DND-41 (cell line): ENCODE data around the gene TRPT1.

Experiments used
- CTCF ChIP-seq: IDR thresholded peaks from 2 replicates; pipeline ENCODE4 v1.5.1; 2012; ENCODE audit warnings: borderline replicate concordance, low read length, moderate library complexity, mild to moderate bottlenecking; ENCODE audit not compliant: poor library complexity, severe bottlenecking; ENCODE audit errors: extremely low read depth
- EZH2 ChIP-seq: IDR thresholded peaks from 3 replicates; pipeline ENCODE4 v1.6.1; 2012; ENCODE audit warnings: borderline replicate concordance, low read depth, mild to moderate bottlenecking, moderate library complexity, low read length, inconsistent platforms; ENCODE audit not compliant: severe bottlenecking

DNA sequence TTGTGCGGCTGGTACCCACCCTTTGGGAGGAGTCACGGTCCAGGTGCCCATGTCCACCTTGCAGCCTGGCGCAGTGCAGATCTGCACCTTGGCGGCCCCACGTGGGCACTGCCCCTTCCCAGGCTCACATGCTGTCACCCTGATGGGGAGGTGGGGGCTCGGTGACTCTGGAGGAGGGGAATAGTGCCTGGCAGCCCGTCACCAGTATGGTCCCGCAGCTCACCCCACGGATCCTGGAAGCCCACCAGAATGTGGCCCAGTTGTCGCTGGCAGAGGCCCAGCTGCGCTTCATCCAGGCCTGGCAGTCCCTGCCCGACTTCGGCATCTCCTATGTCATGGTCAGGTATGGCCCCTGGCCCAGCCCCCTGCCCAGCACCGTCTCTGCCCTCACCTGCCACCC, 5.2 kb downstream of the TRPT1 start:
- no peak for TF ChIP-seq CTCF
- no peak for TF ChIP-seq EZH2
